ES-I3 (cell line): Measurements from ENCODE around the gene TRAPPC6A.

Experiments used
- H3K36me3 ChIP-seq: 2 replicates; pipeline ENCODE4 v1.6.1; 2013; ENCODE audit warnings: mild to moderate bottlenecking, low read length, control low read depth, moderate library complexity; ENCODE audit not compliant: insufficient read depth
- H3K4me1 ChIP-seq: 2 replicates; pipeline ENCODE4 v1.6.1; 2013; ENCODE audit warnings: mild to moderate bottlenecking, control low read depth, low read length; ENCODE audit not compliant: insufficient read depth
- H3K9ac ChIP-seq: 2 replicates; pipeline ENCODE4 v1.6.1; 2013; ENCODE audit warnings: low read depth, mild to moderate bottlenecking, low read length, moderate library complexity
- H3K9me3 ChIP-seq: 2 replicates; pipeline ENCODE4 v1.6.1; 2013; ENCODE audit warnings: mild to moderate bottlenecking, low read length, moderate library complexity; ENCODE audit not compliant: control insufficient read depth, insufficient read depth

The TRAPPC6A gene

DNA sequence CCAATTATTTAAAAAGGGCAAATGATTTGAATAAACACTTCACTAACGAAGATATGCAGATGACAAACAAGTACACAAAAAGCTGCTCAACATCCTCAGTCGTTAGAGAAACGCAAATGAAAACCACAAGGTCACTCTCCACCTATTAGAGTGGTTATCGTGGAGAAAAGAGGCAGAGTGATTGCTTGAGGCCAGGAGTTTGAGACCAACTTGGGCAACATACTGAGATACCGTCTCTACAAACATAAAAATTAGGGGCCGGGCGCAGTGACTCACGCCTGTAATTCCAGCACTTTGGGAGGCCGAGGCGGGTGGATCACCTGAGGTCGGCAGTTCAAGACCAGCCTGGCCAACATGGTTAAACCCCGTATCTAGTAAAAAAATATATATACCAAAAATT is 27.8 kb upstream of the TRAPPC6A start:
- no peaks in the 10 kb centered on the region for H3K9me3 ChIP-seq
- H3K36me3 ChIP-seq, result no peaks in the 10 kb centered on the region
- no peak overlapping the region for H3K9ac ChIP-seq
- H3K4me1 ChIP-seq, result no peaks in the 10 kb centered on the region

DNA sequence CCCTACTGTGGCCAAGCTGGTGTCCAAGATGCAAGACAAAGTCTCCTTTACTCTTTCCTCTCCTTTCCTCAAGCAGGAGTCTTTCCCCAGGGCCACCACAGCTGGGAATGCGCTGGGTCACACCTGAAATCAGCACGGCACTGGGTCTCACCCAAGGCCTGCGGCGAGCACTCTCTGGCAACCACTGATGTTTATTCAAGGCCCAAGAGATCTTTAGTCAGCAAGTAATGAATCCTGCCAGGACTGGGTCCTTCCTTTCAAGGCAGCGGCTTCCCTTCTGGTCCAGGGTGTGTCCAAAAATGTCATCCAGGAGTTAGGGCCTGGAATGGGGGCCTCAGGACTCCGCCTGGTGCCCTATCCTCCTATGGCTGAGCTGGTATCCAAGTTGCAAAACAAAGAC is 24.6 kb upstream of the TRAPPC6A start:
- Histone ChIP-seq H3K36me3 (no peaks in the 10 kb centered on the region), H3K4me1 (no peaks in the 10 kb centered on the region), H3K9ac (no peak overlapping the region), H3K9me3 (no peaks in the 10 kb centered on the region)

DNA sequence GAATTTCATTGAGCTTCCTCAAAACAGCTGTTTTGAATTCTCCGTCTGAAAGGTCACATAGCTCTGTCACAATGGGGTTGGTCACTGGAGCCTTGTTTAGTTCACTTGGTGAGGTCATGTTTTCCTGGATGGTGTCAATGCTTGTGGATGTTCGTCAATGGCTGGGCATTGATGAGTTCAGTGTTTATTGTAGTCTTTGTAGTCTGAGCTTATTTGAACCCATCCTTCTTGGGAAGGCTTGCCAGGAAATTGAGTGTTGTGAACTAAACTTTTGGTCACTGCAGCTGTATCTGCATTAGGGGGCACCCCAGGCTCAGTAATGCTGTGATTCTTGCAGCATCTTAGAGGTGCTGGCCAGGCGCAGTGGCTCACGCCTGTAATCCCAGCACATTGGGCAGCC is 22.5 kb upstream of the TRAPPC6A start:
- Histone ChIP-seq H3K36me3 (no peaks in the 10 kb centered on the region), H3K9ac (no peak overlapping the region), H3K4me1 (no peaks in the 10 kb centered on the region)

DNA sequence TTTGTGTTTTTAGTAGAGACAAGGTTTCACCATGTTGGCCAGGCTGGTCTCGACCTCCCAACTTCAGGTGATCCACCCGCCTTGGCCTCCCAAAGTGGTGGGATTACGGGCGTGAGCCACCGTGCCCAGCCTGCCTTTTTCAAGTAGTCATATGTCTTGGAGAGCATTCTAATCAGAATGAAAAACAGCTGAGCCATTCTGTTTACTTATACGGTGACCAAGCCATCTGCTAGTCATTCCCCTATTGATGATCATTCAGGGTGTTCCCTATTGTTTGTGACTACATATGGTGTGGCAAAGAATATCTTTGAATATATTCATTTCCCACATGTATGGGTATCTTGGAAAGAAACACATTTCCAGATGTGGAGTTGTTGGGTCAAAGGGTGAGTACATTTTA is 17.7 kb upstream of the TRAPPC6A start:
- no peaks in the 10 kb centered on the region for H3K36me3 ChIP-seq
- H3K4me1 ChIP-seq, result no peaks in the 10 kb centered on the region
- H3K9me3 ChIP-seq, result no peaks in the 10 kb centered on the region

More for the DNA sequence above, 22.5 kb upstream of the TRAPPC6A start:
- H3K9me3 ChIP-seq, result no peaks in the 10 kb centered on the region

DNA sequence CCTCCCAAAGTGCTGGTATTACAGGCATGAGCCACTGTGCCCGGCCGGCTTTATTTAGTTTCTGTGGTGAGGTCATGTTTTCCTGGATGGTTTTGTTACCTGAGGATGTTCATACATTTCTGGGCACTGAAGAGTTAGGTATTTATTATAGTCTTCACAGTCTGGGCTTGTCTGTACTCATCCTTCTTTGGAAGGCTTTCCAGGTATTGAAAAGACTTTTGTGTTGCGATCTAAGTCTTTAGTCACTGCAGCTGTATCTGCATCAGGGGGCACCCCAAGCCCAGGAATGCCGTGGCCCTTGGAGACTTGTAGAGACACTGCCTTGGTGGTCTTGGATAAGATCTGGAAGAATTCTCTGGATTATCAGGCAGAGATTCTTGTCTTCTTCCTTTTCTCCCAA is 13.3 kb upstream of the TRAPPC6A start:
- Histone ChIP-seq H3K36me3 (no peaks in the 10 kb centered on the region), H3K9me3 (no peaks in the 10 kb centered on the region), H3K9ac (no peak overlapping the region), H3K4me1 (no peaks in the 10 kb centered on the region)

More for the DNA sequence above, 17.7 kb upstream of the TRAPPC6A start:
- H3K9ac ChIP-seq, result no peak overlapping the region

DNA sequence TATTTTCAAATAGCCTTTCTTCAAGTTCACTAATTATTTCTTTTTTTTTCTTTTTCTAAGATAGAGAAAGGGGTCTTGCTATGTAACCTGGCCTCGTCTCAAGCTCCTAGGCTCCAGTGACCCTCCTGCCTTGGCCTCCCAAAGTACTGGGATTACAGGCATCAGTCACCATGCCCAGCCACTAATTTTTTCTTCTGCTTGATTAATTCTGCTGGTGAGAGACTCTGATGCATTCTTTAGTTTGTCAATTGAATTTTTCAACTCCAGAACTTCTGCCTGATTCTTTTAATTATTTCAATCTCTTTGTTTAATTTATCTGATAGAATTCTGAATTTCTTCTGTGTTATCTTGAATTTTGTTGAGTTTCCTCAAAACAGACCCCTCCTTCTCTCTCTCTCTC is 11.9 kb upstream of the TRAPPC6A start:
- H3K9me3 ChIP-seq, result no peaks in the 10 kb centered on the region
- H3K36me3 ChIP-seq, result no peaks in the 10 kb centered on the region
- no peak overlapping the region for H3K9ac ChIP-seq
- no peaks in the 10 kb centered on the region for H3K4me1 ChIP-seq

DNA sequence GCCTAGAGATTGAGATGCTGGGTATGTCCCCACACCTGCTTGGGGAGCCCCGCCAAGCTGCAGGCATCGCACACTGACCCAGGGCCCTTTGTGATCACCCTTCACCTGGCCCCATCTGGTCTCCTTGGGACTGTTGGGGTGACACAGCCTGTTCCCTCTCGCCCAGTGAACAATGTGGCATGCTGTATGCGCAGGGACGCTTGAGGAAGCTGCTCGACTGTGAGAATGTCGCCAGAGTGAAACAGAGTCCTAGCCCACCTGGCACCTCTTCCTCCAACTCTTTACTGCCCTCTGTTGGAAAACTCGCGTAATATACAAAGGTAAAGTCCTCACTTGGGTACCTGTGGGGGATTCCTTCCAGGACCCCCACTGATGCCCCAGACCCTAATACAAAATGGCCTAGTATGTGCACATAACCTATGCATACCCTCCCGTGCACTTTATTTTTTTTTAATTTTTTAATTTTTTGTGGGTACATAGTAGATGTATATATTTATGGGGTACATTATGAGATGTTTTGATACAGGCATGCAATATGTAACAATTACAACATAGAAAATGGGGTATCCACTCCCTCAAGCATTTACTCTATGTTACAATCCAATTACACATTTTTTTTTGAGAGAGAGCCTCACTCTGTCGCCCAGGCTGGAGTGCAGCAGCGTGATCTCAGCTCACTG is 9.5 kb upstream of the TRAPPC6A start:
- no peaks in the 10 kb centered on the region for H3K4me1 ChIP-seq
- no peak overlapping the region for H3K9ac ChIP-seq
- no peaks in the 10 kb centered on the region for H3K36me3 ChIP-seq
- no peaks in the 10 kb centered on the region for H3K9me3 ChIP-seq

DNA sequence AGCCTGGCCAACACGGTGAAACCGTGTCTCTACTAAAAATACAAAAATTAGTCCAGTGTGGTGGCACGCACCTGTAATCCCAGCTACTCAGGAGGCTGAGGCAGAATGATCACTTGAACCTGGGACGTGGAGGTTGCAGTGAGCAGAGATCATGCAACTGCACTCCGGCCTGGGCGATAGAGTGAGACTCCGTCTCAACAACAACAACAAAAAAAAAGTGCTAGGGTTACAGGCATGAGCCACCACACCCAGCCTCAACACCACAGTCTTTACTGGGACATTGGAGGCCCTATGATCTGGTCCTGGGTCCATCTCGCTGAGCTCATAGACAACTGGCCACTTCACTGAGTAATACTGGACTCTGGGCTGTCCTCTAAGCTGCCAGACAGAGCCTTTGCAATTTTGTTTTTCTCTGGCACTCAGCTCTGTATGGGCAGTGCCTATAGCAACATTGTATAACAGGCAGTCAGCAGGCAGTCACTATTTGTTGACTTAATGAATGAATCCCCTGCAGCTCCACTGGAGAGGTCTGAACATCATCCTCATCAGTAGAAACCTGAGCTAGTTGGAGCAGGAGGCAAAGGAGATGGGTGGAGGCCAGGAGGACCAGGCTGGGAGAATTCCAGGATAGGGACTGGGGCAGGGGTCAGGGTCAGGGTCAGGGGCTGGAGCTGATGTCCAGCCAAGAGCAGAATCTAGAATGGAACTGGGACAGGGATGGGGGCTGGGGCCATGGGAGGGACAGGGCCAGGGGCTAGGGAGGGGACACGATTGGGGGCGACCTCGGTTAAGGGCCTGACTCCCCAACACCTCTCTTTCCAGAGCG is 8.7 kb upstream of the TRAPPC6A start:
- Histone ChIP-seq H3K9me3 (no peaks in the 10 kb centered on the region), H3K36me3 (no peaks in the 10 kb centered on the region), H3K9ac (no peak overlapping the region), H3K4me1 (no peaks in the 10 kb centered on the region)

DNA sequence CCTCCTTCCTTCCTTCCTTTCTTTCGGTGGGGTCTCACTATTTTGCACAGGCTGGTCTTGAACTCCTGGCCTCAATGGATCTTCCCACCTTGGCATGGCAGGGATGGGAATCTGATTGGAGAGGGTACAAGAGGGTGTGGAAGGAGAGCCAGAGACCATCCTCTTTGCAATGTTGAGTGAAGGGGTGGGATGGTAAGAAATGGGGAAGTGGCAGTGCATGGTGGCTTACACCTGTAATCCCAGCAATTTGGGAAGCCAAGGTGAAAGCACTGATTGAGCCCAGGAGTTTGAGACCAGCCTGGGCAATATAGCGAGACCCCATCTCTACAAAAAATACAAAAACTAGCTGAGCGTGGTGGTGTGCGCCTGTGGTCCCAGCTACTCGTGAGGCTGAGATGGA is 6.1 kb upstream of the TRAPPC6A start:
- Histone ChIP-seq H3K9ac (no peak overlapping the region), H3K4me1 (no peaks in the 10 kb centered on the region; the same call in 1 of the 2 replicates)

DNA sequence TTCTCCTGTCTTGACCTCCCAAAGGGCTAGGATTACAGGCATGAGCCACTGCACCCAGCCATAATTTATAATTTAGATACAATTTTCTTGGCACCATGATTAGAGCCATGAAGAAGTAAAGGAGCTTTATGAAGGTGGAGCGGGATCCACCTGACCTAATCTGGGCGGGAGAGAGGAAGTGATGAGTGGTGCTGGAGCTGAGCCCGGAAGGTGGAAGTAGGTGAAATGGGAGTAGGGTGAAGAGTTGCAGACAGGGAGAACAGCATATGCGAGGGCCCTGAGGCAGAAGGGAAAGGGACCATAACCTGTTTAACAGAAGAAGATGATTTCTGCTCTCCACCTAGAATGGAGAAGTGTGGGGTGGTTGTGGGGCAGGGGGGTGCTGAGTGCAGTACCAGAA is 4.7 kb upstream of the TRAPPC6A start:
- Histone ChIP-seq H3K36me3 (no peaks in the 10 kb centered on the region; the same call in 1 of the 2 replicates), H3K9ac (no peak overlapping the region), H3K9me3 (no peaks in the 10 kb centered on the region), H3K4me1 (no peaks in the 10 kb centered on the region; the same call in 1 of the 2 replicates)

More for the DNA sequence above, 6.1 kb upstream of the TRAPPC6A start:
- Histone ChIP-seq H3K9me3 (no peaks in the 10 kb centered on the region), H3K36me3 (no peaks in the 10 kb centered on the region; the same call in 1 of the 2 replicates)

DNA sequence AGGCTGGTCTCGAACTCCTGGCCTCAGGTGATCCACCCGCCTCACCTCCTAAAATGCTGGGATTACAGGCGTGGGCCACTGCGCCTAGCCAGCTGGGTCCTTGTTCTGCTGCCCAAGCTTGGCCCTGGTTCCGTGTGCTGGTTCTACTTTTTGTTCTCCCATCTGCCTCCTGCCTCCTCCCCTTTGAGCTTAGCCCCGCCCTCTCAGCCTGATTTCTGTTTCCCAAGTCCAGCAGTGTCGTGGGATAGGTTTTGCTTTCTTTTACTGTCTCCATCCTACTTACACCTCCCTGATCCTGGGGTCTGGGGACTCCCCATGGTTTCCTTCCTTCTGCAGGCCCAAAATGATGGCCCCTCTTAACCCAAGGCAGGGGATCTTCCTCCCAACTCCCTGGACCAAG is 2.9 kb upstream of the TRAPPC6A start:
- Histone ChIP-seq H3K36me3 (no peaks in the 10 kb centered on the region; the same call in 1 of the 2 replicates), H3K9ac (no peak overlapping the region), H3K9me3 (no peaks in the 10 kb centered on the region), H3K4me1 (no peaks in the 10 kb centered on the region; the same call in 1 of the 2 replicates)

DNA sequence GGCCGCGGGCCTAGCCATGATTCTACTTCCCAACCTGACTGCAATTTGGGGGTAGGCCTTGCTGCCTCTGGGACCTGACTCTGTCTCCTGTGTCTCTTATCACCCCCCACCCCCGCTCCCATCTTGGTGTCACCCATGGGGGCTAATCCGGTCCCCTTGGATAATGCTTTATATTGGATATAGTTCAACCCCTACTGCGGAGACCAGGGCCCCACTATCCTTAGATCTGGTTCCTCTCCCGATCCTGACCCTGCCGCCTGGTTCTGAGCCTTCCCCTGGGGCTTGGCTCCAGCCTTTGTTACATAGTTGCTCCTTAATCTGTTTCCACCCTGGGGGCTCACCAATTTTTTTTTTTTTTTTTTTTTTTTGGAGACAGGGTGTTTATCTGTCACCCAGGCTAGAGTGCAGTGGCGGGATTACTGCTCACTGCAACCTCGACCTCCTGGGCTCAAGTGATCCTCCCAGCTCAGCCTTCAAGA is 1.9 kb upstream of the TRAPPC6A start:
- H3K9me3 ChIP-seq, result no peaks in the 10 kb centered on the region
- H3K9ac ChIP-seq, result peak overlapping the region; percentile 78; the same call in 1 of the 2 replicates
- no peaks in the 10 kb centered on the region; the same call in 1 of the 2 replicates for H3K36me3 ChIP-seq
- H3K4me1 ChIP-seq, result no peaks in the 10 kb centered on the region; the same call in 1 of the 2 replicates

DNA sequence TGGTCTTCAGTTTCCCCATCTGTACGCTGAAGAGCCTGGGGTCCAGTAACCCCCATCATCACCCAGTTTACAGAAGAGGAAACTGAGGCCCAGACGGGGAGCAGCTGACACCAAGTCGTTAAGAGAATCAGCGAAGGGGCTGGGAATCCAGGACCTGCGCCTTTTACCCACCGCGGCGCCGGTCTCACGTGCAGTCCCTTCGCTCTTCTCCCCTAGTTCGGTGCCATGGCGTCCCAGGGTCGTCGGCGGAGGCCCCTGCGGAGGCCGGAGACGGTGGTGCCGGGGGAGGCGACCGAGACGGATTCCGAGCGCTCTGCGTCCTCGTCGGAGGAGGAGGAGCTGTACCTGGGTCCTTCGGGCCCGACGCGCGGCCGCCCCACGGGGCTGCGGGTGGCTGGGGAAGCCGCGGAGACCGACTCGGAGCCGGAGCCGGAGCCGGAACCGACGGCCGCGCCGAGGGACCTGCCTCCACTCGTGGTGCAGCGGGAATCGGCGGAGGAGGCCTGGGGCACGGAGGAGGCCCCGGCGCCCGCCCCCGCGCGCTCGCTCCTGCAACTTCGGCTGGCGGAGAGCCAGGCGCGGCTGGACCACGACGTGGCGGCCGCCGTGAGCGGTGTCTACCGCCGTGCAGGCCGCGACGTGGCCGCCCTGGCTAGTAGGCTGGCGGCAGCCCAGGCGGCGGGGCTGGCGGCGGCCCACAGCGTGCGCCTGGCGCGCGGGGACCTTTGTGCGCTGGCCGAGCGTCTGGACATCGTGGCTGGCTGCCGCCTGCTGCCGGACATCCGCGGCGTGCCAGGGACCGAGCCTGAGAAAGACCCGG is 1.2 kb upstream of the TRAPPC6A start:
- H3K4me1 ChIP-seq, result no peaks in the 10 kb centered on the region; the same call in 1 of the 2 replicates
- no peaks in the 10 kb centered on the region for H3K9me3 ChIP-seq
- H3K9ac ChIP-seq, result peak overlapping the region; percentile 78
- no peaks in the 10 kb centered on the region; the same call in 1 of the 2 replicates for H3K36me3 ChIP-seq
